ENCODE results near the gene RABGAP1L. TPM values are rescaled to one million over a fixed set of nuclear protein-coding genes. Genes with fewer than 3 reads are reported as not detected.

The RABGAP1L gene
- total RNA-seq, 4 donors from 2014 or later = 38.8 to 54.7 (median 50.5) TPM

DNA sequence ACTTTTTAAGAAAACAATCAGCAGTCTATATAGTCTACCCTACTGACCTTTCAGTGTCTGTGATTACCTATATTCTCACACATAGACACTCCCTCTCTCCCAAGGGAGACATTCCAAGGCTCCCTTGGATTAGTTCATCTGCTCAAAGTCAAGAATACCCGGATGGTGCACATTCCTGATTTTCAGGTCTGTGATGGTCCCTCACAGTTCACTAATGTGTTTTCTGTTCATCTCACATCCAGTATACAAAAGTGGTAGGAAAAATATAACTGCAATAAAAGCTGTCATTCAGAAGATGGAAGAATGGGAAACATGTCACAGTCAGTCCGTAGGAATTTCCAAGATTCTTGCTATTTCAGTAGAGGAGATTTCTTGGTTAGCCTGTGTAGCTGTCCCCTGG lies 616.3 kb downstream of the RABGAP1L start:
- WGBS, 2 donors = 81 to 89% methylated on average over 2 of the region's 2 CpGs
- no peak overlapping the region for H3K4me3 ChIP-seq (ENCODE audit: low read depth, poor library complexity, severe bottlenecking)
- intact Hi-C loops (cut with DNase I; ENCODE audit: low total_unique reads) = no loop called here
- DNase-seq (ENCODE audit: low spot score in 2 of 2) = no peak
- no peak for TF ChIP-seq POLR2A (IDR thresholded peaks at IDR 0.05)
- TF ChIP-seq, protein P1, sequence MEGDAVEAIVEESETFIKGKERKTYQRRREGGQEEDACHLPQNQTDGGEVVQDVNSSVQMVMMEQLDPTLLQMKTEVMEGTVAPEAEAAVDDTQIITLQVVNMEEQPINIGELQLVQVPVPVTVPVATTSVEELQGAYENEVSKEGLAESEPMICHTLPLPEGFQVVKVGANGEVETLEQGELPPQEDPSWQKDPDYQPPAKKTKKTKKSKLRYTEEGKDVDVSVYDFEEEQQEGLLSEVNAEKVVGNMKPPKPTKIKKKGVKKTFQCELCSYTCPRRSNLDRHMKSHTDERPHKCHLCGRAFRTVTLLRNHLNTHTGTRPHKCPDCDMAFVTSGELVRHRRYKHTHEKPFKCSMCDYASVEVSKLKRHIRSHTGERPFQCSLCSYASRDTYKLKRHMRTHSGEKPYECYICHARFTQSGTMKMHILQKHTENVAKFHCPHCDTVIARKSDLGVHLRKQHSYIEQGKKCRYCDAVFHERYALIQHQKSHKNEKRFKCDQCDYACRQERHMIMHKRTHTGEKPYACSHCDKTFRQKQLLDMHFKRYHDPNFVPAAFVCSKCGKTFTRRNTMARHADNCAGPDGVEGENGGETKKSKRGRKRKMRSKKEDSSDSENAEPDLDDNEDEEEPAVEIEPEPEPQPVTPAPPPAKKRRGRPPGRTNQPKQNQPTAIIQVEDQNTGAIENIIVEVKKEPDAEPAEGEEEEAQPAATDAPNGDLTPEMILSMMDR (IDR thresholded peaks at IDR 0.05) = no peak

DNA sequence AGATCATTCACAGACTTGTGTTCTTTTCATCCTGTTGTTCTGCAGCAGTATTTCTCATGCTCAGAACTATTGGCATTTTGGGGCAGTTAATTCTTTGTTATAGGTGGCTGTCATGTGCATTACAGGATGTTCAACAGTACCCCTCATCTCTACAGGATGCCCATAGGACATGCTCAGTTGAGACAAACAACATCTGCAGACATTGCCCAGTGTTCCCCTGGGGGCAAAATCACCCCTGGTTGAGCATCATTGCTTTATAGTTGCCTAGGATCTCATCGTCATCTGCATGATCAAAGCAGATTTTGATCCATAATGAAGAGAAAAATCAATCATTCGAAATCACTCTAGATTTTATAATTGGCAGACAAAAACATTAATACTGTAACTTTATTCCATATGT lies 617.9 kb downstream of the RABGAP1L start:
- DNase-seq (ENCODE audit: low spot score in 2 of 2) = no peak
- H3K4me3 ChIP-seq (ENCODE audit: low read depth, poor library complexity, severe bottlenecking) = no peak overlapping the region
- intact Hi-C loops (cut with DNase I; ENCODE audit: low total_unique reads) = no loop called here
- no peak for TF ChIP-seq POLR2A (IDR thresholded peaks at IDR 0.05)
- TF ChIP-seq, protein P1 (IDR thresholded peaks at IDR 0.05) = no peak
- WGBS, 2 donors = 90 to 96% methylated on average over 2 of the region's 2 CpGs

DNA sequence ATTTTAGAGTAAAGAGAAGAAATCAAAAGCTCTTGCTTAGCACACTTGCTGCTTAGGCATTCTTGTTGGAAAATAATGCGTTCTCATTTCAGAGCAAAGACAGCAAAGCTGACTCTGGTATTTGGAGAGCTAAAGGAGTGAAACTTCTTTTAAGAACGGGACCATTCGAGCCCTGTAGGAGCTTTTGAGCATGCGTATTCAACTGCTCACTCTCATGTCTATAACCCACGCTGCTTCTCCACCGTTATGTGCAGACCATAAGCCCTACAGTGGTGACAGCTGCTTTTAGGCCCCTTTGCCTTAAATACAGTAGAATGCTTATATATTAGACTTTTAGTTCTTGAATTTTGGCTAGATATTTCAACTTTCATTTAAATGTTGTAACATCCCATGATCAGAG lies 626.2 kb downstream of the RABGAP1L start:
- no peak overlapping the region for H3K4me3 ChIP-seq (ENCODE audit: low read depth, poor library complexity, severe bottlenecking)
- WGBS, 2 donors = 90 to 94% methylated on average over 6 of the region's 6 CpGs
- intact Hi-C loops (cut with DNase I; ENCODE audit: low total_unique reads) = no loop called here
- TF ChIP-seq, protein P1 (IDR thresholded peaks at IDR 0.05) = no peak
- TF ChIP-seq POLR2A (IDR thresholded peaks at IDR 0.05) = no peak
- no peak for DNase-seq (ENCODE audit: low spot score in 2 of 2)

DNA sequence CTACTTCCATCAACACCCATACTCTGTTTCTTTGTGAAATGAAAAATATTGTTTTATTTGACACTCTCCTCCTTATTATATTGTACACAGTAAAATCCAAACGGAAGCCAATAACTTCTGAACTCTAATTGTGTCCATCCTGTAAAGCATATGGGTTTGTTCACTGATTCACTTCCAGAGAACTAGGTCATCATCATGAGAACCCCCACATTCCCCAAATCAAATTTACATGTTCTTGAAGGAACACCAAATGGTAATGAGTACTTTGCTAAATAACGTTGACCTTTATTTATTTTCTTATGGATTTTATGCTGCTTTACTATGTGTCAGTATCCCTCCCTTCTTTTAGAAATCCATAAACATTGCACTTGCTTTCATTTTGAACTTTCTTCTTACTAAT lies 627.0 kb downstream of the RABGAP1L start:
- intact Hi-C loops (cut with DNase I; ENCODE audit: low total_unique reads) = no loop called here
- WGBS, 2 donors = 42 to 50% methylated on average over 2 of the region's 2 CpGs

DNA sequence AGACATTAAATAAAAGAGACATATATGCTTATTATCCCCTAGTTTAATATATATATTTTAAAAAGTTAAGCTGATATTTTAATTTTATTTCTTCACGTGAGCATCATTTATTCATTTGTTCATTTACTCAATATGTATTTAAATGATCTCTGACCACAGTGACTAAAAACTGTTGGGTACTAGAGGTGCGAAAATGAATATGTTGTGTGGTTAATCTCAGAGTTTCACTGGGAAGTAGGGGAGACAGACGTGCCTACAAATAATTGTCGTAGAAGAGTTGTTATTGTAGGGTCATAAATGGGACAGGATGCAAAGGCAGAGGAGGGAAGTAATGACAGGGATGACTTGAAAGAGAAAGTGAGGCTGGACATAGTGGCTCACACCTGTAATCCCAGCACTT lies 627.4 kb downstream of the RABGAP1L start:
- intact Hi-C loops (cut with DNase I; ENCODE audit: low total_unique reads) = no loop called here
- no peak for DNase-seq (ENCODE audit: low spot score in 2 of 2)
- no peak overlapping the region for H3K4me3 ChIP-seq (ENCODE audit: low read depth, poor library complexity, severe bottlenecking)
- TF ChIP-seq, protein P1 (IDR thresholded peaks at IDR 0.05) = no peak
- no peak for TF ChIP-seq POLR2A (IDR thresholded peaks at IDR 0.05)
- 87 to 90% methylated on average over 4 of the region's 4 CpGs for WGBS, 2 donors

More for the DNA sequence above, 627.0 kb downstream of the RABGAP1L start:
- no peak for DNase-seq (ENCODE audit: low spot score in 2 of 2)
- no peak overlapping the region for H3K4me3 ChIP-seq (ENCODE audit: low read depth, poor library complexity, severe bottlenecking)
- TF ChIP-seq, protein P1 (IDR thresholded peaks at IDR 0.05) = no peak
- no peak for TF ChIP-seq POLR2A (IDR thresholded peaks at IDR 0.05)

DNA sequence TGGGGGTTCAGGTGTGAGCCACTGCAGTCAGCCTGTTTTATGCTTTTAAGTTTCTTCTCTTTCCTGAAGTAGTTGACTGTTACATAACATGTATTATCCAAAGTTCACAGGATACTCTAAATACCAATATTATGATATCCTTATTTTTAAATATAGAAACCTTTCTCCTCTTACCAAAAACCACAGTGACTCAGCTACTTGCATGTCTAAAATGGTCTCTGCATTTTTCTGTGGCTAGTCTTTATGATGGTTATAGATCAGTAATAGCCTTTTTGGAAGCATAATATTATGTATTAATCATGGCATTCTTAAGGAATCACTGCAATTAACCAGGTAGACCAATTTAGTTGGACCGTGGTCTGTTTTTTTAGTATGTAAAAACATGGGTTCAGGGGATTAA lies 629.7 kb downstream of the RABGAP1L start:
- 76 to 89% methylated on average over 1 of the region's 1 CpG for WGBS, 2 donors
- H3K4me3 ChIP-seq (ENCODE audit: low read depth, poor library complexity, severe bottlenecking) = no peak overlapping the region
- intact Hi-C loops (cut with DNase I; ENCODE audit: low total_unique reads) = no loop called here

More for the DNA sequence above, 629.7 kb downstream of the RABGAP1L start:
- DNase-seq (ENCODE audit: low spot score in 2 of 2) = no peak
- no peak for TF ChIP-seq POLR2A (IDR thresholded peaks at IDR 0.05)
- TF ChIP-seq, protein P1 (IDR thresholded peaks at IDR 0.05) = no peak

Measured in lower leg skin (tissue), 4 donors.